OCI-LY7 (cell line): ENCODE data around the gene FMN1.

Experiments used
- CTCF ChIP-seq: fragments of 200-600 bp; sonication (generic); conservative IDR thresholded peaks from 2 replicates; pipeline ENCODE4 v1.5.1; 2014; ENCODE audit warnings: mild to moderate bottlenecking, antibody characterized with exemption, low read length, moderate library complexity, mixed read lengths
- EZH2phosphoT487 ChIP-seq: fragments of 200-600 bp; sonication (generic); IDR thresholded peaks from 2 replicates; pipeline ENCODE4 v1.6.1; 2018; ENCODE audit warnings: low read depth, borderline replicate concordance, mild to moderate bottlenecking, mixed run types, antibody characterized with exemption, low read length, moderate library complexity, mixed read lengths

- TF ChIP-seq CTCF (no peak), EZH2phosphoT487 (no peak)
Measured at GRCh38 chr15:32882955-32883354, 311.6 kb downstream of the FMN1 start.
